Measurements from ENCODE around the gene TUBB2A.
"Not testable (repeated sequence)": the region's sequence is repeated elsewhere in the genome, so short reads cannot be mapped to it uniquely, and the experiment has no call there.

The TUBB2A gene

DNA sequence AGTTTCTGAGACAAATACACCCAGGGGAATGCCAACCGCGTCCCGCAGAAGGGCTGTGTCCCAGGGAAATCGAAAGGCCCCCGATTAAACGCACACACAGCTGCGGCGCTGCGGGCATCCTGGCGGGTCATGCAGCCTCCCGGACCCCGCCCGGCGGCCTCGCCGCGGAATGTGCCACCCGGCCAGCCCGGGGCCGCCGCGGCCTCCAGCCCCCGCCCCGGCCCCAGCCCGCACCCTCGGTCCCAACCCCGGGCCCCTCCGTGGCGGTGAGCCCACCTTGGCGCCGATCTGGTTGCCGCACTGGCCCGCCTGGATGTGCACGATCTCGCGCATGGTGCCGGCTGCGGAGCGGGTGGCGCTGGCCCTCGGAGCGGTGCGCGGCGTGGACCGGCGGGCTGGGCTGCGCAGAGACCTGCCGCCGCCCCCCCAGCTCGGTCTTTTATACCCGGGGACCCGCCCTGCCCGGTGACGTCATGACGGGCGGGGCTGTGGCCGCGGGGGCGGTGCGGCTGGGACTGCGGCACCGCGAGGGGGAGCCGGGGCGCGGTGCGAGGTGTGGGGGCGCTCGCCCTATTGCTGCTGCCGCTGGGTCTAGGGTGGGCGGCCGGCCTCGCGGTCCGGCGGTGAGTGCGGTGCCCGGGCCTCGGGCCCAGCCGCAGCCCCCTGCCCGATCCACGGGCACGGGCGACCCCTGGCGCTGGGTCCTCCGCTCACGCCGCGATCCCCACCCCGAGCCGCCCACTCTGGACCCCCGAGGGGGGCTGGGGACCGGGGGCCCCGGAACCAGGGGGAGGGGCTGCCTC is at the start of gene TUBB2A:
TUBB2A (minus strand) TSS at position 414 of the 803 bp plus-strand sequence; CDS start at position 333, 81 bp downstream.
- peaks cover 19% of the 10 kb centered on the region for H3K4me1 Mint-ChIP-seq
- peaks cover 1% of the 10 kb centered on the region for H3K36me3 Mint-ChIP-seq
- H3K4me3 Mint-ChIP-seq: peak within 1 kb of the TSS; percentile 87

DNA sequence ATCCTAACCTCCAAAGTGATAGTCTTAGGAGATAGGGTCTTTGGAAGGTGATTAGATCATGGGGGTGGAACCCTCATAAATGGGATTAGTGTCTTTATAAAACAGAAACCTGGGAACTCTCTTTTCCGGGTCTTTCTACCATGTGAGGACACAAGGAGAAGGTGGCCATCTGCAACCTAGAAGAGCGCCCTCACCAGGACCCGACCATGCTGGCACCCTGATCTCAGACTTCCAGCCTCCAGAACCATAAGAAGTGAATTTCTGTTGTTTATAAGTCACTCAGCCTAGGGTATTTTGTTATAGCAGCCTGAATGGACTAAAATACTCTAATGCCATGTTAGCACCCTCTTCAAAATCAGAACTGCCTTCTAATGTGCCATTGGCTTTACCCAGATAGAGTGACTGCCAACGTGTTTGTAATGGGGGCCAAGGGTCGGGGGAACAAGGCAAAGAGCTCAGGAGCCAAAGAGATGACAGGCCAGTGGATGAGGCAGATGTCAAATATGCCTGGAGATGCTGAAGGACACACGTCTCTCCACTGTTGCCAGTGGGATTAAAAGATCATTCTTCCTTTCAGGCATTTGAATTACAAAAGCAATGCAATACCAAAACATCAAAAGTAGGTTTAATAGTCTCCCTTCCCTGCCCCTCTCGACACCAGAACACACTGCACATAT is 49.1 kb upstream of the TUBB2A start:
- H3K27ac Mint-ChIP-seq: no peak overlapping the region
- peaks cover 27% of the 10 kb centered on the region for H3K4me1 Mint-ChIP-seq
- ATAC-seq (ENCODE audit: low read depth) (no peak), DNase-seq (ENCODE audit: low spot score in 2 of 2) (no peak)
- peaks cover 10% of the 10 kb centered on the region for H3K9me3 Mint-ChIP-seq
- no peak overlapping the region for H3K4me3 Mint-ChIP-seq
- H3K27me3 Mint-ChIP-seq: peaks cover 10% of the 10 kb centered on the region
- H3K36me3 Mint-ChIP-seq: peaks cover 10% of the 10 kb centered on the region

More for the DNA sequence above, at the start of gene TUBB2A:
- Mint-ChIP-seq H3K9me3 (no peaks in the 10 kb centered on the region), H3K27ac (peak within 1 kb of the TSS; percentile 88), H3K27me3 (peaks cover 2% of the 10 kb centered on the region)
- peak; percentile 87 for ATAC-seq (ENCODE audit: low read depth)
- DNase-seq (ENCODE audit: low spot score in 2 of 2): peak; percentile 92

GRCh38 chr6:3205913-3206312 is 48.6 kb upstream of the TUBB2A start:
- Mint-ChIP-seq H3K4me3 (no peak overlapping the region), H3K9me3 (peaks cover 10% of the 10 kb centered on the region), H3K27me3 (peaks cover 10% of the 10 kb centered on the region), H3K27ac (no peak overlapping the region), H3K4me1 (peaks cover 27% of the 10 kb centered on the region), H3K36me3 (peaks cover 10% of the 10 kb centered on the region)
- no peak for ATAC-seq (ENCODE audit: low read depth)
- DNase-seq (ENCODE audit: low spot score in 2 of 2): no peak

GRCh38 chr6:3204921-3205320 is 47.6 kb upstream of the TUBB2A start:
- DNase-seq (ENCODE audit: low spot score in 2 of 2): no peak
- Mint-ChIP-seq H3K27me3 (peaks cover 10% of the 10 kb centered on the region), H3K4me3 (no peak overlapping the region), H3K9me3 (peaks cover 10% of the 10 kb centered on the region), H3K36me3 (peaks cover 10% of the 10 kb centered on the region), H3K27ac (no peak overlapping the region), H3K4me1 (peaks cover 27% of the 10 kb centered on the region)
- no peak for ATAC-seq (ENCODE audit: low read depth)

- peaks cover 10% of the 10 kb centered on the region for H3K9me3 Mint-ChIP-seq
- H3K4me1 Mint-ChIP-seq: peaks cover 17% of the 10 kb centered on the region
- H3K27ac Mint-ChIP-seq: no peak overlapping the region
- peak overlapping the region; percentile 27 for H3K4me3 Mint-ChIP-seq
- no peak for DNase-seq (ENCODE audit: low spot score in 2 of 2)
- ATAC-seq (ENCODE audit: low read depth): no peak
- H3K36me3 Mint-ChIP-seq: peaks cover 10% of the 10 kb centered on the region
- H3K27me3 Mint-ChIP-seq: peaks cover 7% of the 10 kb centered on the region
These were observed 45.8 kb upstream of the TUBB2A start for GRCh38 chr6:3202999-3203696.

DNA sequence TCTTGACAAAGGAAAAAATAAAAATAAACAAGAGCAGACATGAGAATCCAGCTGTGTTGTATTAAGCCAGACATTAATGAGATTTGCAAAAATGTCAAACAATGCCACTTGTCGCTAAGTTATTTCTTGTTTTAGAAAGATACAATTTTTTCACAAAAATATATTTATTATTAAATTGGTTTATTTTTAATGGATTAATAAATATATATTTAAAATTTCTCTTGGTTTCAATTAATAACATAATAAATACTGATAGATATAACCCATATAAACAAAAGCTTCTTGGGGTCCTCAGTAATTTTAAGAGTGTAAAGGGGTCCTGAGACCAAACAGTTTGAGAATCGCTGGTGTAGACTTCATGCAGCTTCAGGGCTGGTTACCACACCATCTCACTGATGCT is 44.0 kb upstream of the TUBB2A start:
- Mint-ChIP-seq H3K27me3 (peaks cover 2% of the 10 kb centered on the region), H3K36me3 (peaks cover 10% of the 10 kb centered on the region), H3K4me1 (peaks cover 17% of the 10 kb centered on the region), H3K9me3 (peaks cover 10% of the 10 kb centered on the region), H3K27ac (no peak overlapping the region), H3K4me3 (no peak overlapping the region)
- ATAC-seq (ENCODE audit: low read depth) (no peak), DNase-seq (ENCODE audit: low spot score in 2 of 2) (no peak)

DNA sequence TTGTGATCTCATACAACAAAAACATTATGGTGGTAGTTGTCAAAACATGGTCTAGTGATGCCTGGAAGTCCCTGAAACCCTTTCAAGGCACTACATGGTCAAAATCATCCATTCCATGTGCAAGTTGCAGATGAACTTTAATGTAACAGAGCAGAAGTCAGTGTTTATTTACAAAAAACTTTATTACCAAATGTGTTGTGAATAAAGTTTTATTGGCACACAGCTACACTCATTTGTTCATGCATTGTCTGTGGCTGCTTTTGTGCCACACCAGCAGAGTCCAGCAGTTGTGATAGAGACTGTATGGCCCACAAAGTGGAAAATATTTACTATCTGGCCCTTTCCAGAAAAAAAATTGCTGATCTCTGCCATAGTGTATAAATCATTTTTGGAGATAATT is 43.3 kb upstream of the TUBB2A start:
- Mint-ChIP-seq H3K4me3 (no peak overlapping the region), H3K27me3 (peaks cover 2% of the 10 kb centered on the region), H3K9me3 (peaks cover 10% of the 10 kb centered on the region), H3K27ac (no peak overlapping the region), H3K4me1 (peaks cover 17% of the 10 kb centered on the region), H3K36me3 (peaks cover 10% of the 10 kb centered on the region)
- ATAC-seq (ENCODE audit: low read depth): no peak
- no peak for DNase-seq (ENCODE audit: low spot score in 2 of 2)

- no peak overlapping the region for H3K27ac Mint-ChIP-seq
- DNase-seq (ENCODE audit: low spot score in 2 of 2): no peak
- H3K4me3 Mint-ChIP-seq: no peak overlapping the region
- H3K9me3 Mint-ChIP-seq: peaks cover 5% of the 10 kb centered on the region
- peaks cover 2% of the 10 kb centered on the region for H3K27me3 Mint-ChIP-seq
- peaks cover 12% of the 10 kb centered on the region for H3K4me1 Mint-ChIP-seq
- peaks cover 7% of the 10 kb centered on the region for H3K36me3 Mint-ChIP-seq
- ATAC-seq (ENCODE audit: low read depth): no peak
These were observed 42.0 kb upstream of the TUBB2A start for GRCh38 chr6:3199382-3199781.

GRCh38 chr6:3197734-3198133 is 40.4 kb upstream of the TUBB2A start:
- ATAC-seq (ENCODE audit: low read depth); H3K27ac Mint-ChIP-seq; H3K36me3 Mint-ChIP-seq; H3K9me3 Mint-ChIP-seq; H3K27me3 Mint-ChIP-seq; DNase-seq (ENCODE audit: low spot score in 2 of 2); H3K4me1 Mint-ChIP-seq; H3K4me3 Mint-ChIP-seq: not testable (repeated sequence)

GRCh38 chr6:3196770-3197169 is 39.4 kb upstream of the TUBB2A start:
- ATAC-seq (ENCODE audit: low read depth) (no peak), DNase-seq (ENCODE audit: low spot score in 2 of 2) (no peak)
- Mint-ChIP-seq H3K9me3 (no peaks in the 10 kb centered on the region), H3K27ac (no peak overlapping the region), H3K4me1 (no peaks in the 10 kb centered on the region), H3K36me3 (no peaks in the 10 kb centered on the region), H3K27me3 (peaks cover 2% of the 10 kb centered on the region), H3K4me3 (no peak overlapping the region)

DNA sequence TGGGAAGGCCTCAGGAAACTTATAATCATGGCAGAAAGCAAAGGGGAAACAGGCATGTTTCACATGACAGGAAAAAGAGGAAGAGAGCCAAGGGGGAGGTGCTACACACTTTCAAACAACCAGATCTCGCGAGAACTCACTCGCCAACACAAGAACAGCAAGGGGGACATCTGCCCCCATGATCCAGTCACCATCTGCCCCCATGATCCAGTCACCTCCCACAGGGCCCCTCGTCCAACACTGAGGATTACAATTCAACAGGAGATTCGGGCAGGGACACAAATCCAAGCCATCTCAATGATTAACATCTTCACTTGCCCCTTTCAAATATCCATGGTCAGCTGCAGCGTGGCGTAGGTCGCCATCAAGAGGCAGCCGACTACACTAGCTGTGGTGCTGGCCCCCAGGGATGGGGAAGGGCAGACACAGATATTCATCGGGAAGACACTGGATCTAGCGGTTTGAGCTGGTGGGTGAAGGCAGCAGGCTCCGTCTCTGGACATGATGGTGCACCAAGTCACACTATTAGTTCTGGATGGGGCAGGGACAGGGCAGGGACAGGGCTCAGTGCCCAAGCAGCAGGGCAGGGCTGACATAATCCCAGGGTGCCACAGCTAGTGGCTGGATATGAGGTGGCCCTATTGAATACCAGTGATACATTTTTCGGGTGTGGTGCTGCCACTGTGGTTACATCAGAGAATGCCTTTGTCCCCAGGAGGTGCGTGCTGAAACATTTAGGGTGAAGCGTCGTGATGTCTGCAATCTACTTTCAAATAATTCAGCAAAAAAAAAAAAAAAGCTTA is 38.6 kb upstream of the TUBB2A start:
- no peaks in the 10 kb centered on the region for H3K4me1 Mint-ChIP-seq
- no peak for DNase-seq (ENCODE audit: low spot score in 2 of 2)
- H3K36me3 Mint-ChIP-seq: no peaks in the 10 kb centered on the region
- no peaks in the 10 kb centered on the region for H3K9me3 Mint-ChIP-seq
- no peak overlapping the region for H3K27ac Mint-ChIP-seq
- H3K27me3 Mint-ChIP-seq: peaks cover 2% of the 10 kb centered on the region
- ATAC-seq (ENCODE audit: low read depth): no peak
- no peak overlapping the region for H3K4me3 Mint-ChIP-seq

- H3K4me1 Mint-ChIP-seq: no peaks in the 10 kb centered on the region
- ATAC-seq (ENCODE audit: low read depth) (no peak), DNase-seq (ENCODE audit: low spot score in 2 of 2) (no peak)
- H3K9me3 Mint-ChIP-seq: no peaks in the 10 kb centered on the region
- H3K27me3 Mint-ChIP-seq: peaks cover 2% of the 10 kb centered on the region
- no peaks in the 10 kb centered on the region for H3K36me3 Mint-ChIP-seq
- H3K27ac Mint-ChIP-seq: no peak overlapping the region
- no peak overlapping the region for H3K4me3 Mint-ChIP-seq
These were observed 38.0 kb upstream of the TUBB2A start for GRCh38 chr6:3195420-3195694.

- H3K27me3 Mint-ChIP-seq: peaks cover 2% of the 10 kb centered on the region
- H3K27ac Mint-ChIP-seq: no peak overlapping the region
- H3K4me3 Mint-ChIP-seq: no peak overlapping the region
- no peaks in the 10 kb centered on the region for H3K4me1 Mint-ChIP-seq
- no peak for ATAC-seq (ENCODE audit: low read depth)
- H3K36me3 Mint-ChIP-seq: no peaks in the 10 kb centered on the region
- DNase-seq (ENCODE audit: low spot score in 2 of 2): no peak
- no peaks in the 10 kb centered on the region for H3K9me3 Mint-ChIP-seq
These were observed 37.4 kb upstream of the TUBB2A start for GRCh38 chr6:3194535-3195419.

Measured in memory B cell (primary cell).